Measurements from ENCODE around the gene PPP1R10.
A peak's percentile ranks its signal among the peaks of the same experiment; 100 is the strongest.

The PPP1R10 gene

DNA sequence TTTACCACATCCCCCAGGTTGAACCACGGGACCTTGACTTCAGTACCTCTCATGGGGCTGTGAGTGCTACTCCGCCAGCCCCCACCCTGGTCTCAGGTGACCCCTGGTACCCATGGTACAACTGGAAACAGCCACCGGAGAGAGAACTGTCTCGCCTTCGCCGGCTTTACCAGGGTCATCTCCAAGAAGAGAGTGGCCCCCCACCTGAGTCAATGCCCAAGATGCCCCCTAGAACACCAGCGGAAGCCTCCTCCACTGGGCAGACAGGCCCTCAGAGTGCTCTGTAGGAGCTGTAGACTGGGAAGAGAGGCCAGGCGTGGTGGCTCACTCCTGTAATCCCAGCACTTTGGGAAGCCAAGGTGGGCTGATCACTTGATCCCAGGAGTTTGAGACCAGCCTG is 8.5 kb upstream of the PPP1R10 start:
- DNase-seq (ENCODE audit: low spot score) = no peak
- in situ Hi-C loops (cut with MboI; ENCODE audit: low sequenced_read_pairs, unreplicated experiment) = no loop called here
- TF ChIP-seq, protein P1, sequence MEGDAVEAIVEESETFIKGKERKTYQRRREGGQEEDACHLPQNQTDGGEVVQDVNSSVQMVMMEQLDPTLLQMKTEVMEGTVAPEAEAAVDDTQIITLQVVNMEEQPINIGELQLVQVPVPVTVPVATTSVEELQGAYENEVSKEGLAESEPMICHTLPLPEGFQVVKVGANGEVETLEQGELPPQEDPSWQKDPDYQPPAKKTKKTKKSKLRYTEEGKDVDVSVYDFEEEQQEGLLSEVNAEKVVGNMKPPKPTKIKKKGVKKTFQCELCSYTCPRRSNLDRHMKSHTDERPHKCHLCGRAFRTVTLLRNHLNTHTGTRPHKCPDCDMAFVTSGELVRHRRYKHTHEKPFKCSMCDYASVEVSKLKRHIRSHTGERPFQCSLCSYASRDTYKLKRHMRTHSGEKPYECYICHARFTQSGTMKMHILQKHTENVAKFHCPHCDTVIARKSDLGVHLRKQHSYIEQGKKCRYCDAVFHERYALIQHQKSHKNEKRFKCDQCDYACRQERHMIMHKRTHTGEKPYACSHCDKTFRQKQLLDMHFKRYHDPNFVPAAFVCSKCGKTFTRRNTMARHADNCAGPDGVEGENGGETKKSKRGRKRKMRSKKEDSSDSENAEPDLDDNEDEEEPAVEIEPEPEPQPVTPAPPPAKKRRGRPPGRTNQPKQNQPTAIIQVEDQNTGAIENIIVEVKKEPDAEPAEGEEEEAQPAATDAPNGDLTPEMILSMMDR (IDR thresholded peaks at IDR 0.05; ENCODE audit: borderline replicate concordance, control extremely low read depth, extremely low read depth, insufficient read depth, missing control alignments) = no peak

GRCh38 chr6:30619561-30619960 is 2.5 kb upstream of the PPP1R10 start:
- in situ Hi-C loops (cut with MboI; ENCODE audit: low sequenced_read_pairs, unreplicated experiment) = no loop called here
- TF ChIP-seq, protein P1 (IDR thresholded peaks at IDR 0.05; ENCODE audit: borderline replicate concordance, control extremely low read depth, extremely low read depth, insufficient read depth, missing control alignments) = no peak
- DNase-seq (ENCODE audit: low spot score) = no peak

DNA sequence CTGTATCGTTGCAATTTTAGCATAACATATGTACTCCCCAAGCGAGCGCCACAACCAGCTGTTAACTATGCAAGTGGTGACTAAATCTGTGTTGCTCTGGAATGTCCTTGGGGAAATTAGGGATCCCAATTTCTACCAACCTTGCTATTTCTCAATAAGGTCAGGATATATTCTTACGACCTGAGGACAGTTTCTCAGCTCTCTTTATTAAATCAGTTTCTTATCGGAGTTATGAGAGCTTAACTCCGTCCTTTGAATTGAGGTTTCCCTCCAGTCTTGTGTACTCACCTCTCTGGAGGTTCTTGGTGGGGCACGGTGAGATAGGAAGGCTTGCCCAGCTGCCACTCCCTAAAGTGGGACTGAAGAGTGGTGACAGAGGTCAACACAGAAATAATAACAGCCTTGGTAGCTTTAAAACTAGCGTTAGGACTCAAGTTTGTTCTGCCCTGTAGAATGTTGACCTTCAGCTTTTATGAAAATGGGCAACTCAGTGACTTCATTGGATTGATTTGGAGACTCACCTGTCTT is 1.3 kb upstream of the PPP1R10 start:
- TF ChIP-seq, protein P1 (IDR thresholded peaks at IDR 0.05; ENCODE audit: borderline replicate concordance, control extremely low read depth, extremely low read depth, insufficient read depth, missing control alignments) = no peak
- no peak for DNase-seq (ENCODE audit: low spot score)
- in situ Hi-C loops (cut with MboI; ENCODE audit: low sequenced_read_pairs, unreplicated experiment) = no loop called here

DNA sequence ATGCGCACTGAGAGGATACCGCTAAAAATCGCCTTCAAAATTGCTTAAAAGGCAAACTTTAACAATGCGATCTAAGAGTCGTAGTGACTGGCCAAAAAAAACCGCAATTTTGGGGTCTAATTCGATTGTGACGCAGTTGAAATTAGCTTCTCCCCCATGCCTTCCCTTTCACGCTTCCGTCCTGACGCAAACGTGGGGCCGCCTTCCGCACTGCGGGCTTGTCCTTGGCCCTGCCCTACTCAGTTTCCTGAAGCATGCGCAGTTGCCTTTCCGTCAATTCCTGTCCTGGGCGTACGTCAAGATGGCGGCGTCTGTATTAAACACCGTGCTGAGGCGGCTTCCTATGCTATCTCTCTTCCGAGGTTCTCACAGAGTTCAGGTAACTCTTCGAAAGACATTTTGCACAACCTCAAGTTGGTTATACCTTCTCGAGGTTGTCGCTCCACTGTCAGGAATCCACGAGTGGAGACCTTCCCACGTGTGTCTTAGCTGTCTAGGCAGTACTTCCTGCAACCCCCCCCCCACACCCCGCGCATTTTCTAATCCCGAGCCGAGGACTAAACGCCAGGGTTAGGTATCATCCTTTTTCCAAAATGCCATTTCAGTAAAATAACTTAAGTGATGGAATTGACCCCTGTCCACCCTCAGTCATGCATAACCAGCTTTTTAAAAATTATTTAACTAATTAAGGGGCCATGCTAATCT is 674 bp upstream of the PPP1R10 start, which contains the start of gene MRPS18B:
TSS of gene MRPS18B (plus strand) at position 276 of the 705 bp plus-strand sequence. CDS start at position 302, 26 bp downstream.
- TF ChIP-seq, protein P1 (IDR thresholded peaks at IDR 0.05; ENCODE audit: borderline replicate concordance, control extremely low read depth, extremely low read depth, insufficient read depth, missing control alignments) = no peak
- in situ Hi-C loops (cut with MboI; ENCODE audit: low sequenced_read_pairs, unreplicated experiment) = no loop called here
- peak; percentile 87 for DNase-seq (ENCODE audit: low spot score)

GRCh38 chr6:30615958-30616810 is 859 bp downstream of the PPP1R10 start:
- in situ Hi-C loops (cut with MboI; ENCODE audit: low sequenced_read_pairs, unreplicated experiment) = no loop called here
- TF ChIP-seq, protein P1 (IDR thresholded peaks at IDR 0.05; ENCODE audit: borderline replicate concordance, control extremely low read depth, extremely low read depth, insufficient read depth, missing control alignments) = no peak
- DNase-seq (ENCODE audit: low spot score) = no peak

- TF ChIP-seq, protein P1 (IDR thresholded peaks at IDR 0.05; ENCODE audit: borderline replicate concordance, control extremely low read depth, extremely low read depth, insufficient read depth, missing control alignments) = no peak
- no peak for DNase-seq (ENCODE audit: low spot score)
- in situ Hi-C loops (cut with MboI; ENCODE audit: low sequenced_read_pairs, unreplicated experiment) = no loop called here
These were observed 1.7 kb downstream of the PPP1R10 start for GRCh38 chr6:30615219-30615957.
